T-helper 2 cell treated with Interferon-gamma antibody and Interleukin-4, amounts not matched to agents 100 ng/mL and 5 ng/mL, for 36 hours (primary cell): ENCODE data around the gene PELO. TPM values are rescaled to one million over a fixed set of nuclear protein-coding genes. Genes with fewer than 3 reads are reported as not detected.
"Not testable (repeated sequence)": the region's sequence is repeated elsewhere in the genome, so short reads cannot be mapped to it uniquely, and the experiment has no call there.

Source experiments
- intact Hi-C: fragments of 100-400 bp; cut with micrococcal nuclease; formaldehyde crosslinking; loops from one replicate; pipeline ENCODE4 v1.15.1; 2023
- total RNA-seq: library from RNA; stranded (reverse); gene quantifications from 2 replicates; pipeline ENCODE4 v1.2.3, GENCODE V29; 2022

PELO gene
- total RNA-seq, 1 donor from 2014 or later = 14.3 TPM

DNA sequence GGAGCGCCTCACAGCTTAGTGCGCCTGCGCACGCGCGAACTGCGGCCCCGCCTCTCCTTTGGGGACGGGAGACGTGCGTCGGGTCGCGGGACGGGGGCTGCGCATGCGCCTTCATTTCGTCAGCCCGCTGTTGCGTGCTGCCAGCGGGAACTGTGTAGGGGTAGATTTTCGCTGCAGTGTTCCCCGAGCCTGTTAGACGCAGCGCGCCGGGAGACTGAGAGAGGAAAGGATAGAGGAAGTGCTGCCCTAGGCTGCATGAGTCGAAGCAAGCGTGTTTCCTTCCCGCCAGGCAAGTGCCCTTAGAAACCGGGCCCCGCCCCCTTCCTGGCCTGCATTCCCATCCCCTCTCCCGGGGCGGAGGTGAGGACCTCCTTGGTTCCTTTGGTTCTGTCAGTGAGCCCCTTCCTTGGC, 12.3 kb downstream of the PELO start:
- intact Hi-C loops = loop anchor here (1.0 to 10.0 kb wide), 8 partner anchors 13 to 309 kb away; partner anchors contain the start of genes ITGA1, MOCS2 and PELO

DNA sequence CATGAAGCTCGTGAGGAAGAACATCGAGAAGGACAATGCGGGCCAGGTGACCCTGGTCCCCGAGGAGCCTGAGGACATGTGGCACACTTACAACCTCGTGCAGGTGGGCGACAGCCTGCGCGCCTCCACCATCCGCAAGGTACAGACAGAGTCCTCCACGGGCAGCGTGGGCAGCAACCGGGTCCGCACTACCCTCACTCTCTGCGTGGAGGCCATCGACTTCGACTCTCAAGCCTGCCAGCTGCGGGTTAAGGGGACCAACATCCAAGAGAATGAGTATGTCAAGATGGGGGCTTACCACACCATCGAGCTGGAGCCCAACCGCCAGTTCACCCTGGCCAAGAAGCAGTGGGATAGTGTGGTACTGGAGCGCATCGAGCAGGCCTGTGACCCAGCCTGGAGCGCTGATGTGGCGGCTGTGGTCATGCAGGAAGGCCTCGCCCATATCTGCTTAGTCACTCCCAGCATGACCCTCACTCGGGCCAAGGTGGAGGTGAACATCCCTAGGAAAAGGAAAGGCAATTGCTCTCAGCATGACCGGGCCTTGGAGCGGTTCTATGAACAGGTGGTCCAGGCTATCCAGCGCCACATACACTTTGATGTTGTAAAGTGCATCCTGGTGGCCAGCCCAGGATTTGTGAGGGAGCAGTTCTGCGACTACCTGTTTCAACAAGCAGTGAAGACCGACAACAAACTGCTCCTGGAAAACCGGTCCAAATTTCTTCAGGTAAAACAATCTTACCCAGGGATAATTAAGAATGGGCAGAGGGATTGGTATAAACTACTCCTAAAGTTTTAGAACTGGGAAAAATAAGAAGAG, 12.9 kb downstream of the PELO start:
- intact Hi-C loops = loop anchor here (1.0 to 10.0 kb wide), 6 partner anchors 29 to 308 kb away; partner anchors contain the start of gene MOCS2

DNA sequence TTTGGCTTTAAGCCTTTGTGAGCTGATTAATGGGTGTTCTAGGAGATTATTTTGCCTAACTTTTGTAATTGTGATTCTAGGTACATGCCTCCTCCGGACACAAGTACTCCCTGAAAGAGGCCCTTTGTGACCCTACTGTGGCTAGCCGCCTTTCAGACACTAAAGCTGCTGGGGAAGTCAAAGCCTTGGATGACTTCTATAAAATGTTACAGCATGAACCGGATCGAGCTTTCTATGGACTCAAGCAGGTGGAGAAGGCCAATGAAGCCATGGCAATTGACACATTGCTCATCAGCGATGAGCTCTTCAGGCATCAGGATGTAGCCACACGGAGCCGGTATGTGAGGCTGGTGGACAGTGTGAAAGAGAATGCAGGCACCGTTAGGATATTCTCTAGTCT, 13.6 kb downstream of the PELO start:
- intact Hi-C loops = loop anchor here (2.0 to 10.0 kb wide), 3 partner anchors 53 to 307 kb away; partner anchors contain the start of gene MOCS2

- intact Hi-C loops = loop anchor here (5.0 to 10.0 kb wide), 2 partner anchors 52 to 95 kb away; no protein-coding TSS in a partner anchor
Measured at GRCh38 chr5:52802272-52802973, 14.7 kb downstream of the PELO start.

- intact Hi-C loops = loop anchor here (5.0 to 10.0 kb wide), 2 partner anchors 52 to 96 kb away; no protein-coding TSS in a partner anchor
Measured at GRCh38 chr5:52802974-52803336, 15.2 kb downstream of the PELO start.

DNA sequence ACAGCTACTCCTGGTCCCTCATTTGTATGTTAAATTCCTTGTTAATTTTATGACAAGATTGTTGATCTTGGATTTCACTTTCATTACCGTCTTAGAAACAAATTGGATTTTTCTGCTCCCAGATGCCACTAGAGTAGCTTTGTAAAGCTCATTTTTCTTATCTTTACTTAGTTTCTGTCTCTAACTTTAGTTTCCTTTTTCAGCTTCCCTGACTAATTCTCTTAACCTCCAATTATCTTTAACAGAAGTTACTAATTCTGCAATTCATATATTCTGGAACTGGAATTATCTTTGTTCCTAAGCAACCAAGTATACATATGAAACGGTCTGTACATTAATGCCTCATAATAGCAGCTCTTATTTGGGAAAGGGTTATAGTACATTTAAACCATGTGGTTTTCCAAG, 16.7 kb downstream of the PELO start:
- intact Hi-C loops = loop anchor here (5.0 to 10.0 kb wide), 2 partner anchors 50 to 97 kb away; no protein-coding TSS in a partner anchor

DNA sequence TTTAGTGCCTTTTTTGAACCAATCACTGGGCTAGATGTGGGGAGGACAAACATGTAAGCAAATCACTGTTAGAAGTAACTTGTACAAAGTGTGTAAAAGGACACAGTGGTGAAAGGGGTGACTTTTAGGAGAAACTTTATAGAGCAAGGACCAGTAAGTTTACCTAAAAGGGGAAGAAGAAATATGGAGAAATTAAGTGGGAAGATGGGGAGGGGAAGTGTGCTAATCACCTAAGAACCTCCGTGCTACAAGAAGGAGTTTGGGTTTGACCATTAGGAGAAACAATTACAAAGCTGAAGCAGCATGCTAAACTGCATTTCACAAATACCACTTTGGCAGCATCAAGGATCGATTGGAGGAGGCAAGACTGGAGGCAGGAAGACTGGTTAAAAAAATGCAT, 17.3 kb downstream of the PELO start:
- intact Hi-C loops = loop anchor here (5.0 to 10.0 kb wide), 2 partner anchors 50 to 98 kb away; no protein-coding TSS in a partner anchor

GRCh38 chr5:52805615-52806014, 17.9 kb downstream of the PELO start:
- intact Hi-C loops = loop anchor here (10.0 kb wide), 1 partner anchor 49 kb away; no protein-coding TSS in a partner anchor

GRCh38 chr5:52807037-52807436, 19.3 kb downstream of the PELO start:
- intact Hi-C loops = loop anchor here (10.0 kb wide), 1 partner anchor 48 kb away; no protein-coding TSS in a partner anchor

GRCh38 chr5:52807723-52808122, 20.0 kb downstream of the PELO start:
- intact Hi-C loops = loop anchor here (10.0 kb wide), 1 partner anchor 47 kb away; no protein-coding TSS in a partner anchor

- intact Hi-C loops = loop anchor here (10.0 kb wide), 1 partner anchor 46 kb away; no protein-coding TSS in a partner anchor
Measured at GRCh38 chr5:52808316-52808901, 20.7 kb downstream of the PELO start.

DNA sequence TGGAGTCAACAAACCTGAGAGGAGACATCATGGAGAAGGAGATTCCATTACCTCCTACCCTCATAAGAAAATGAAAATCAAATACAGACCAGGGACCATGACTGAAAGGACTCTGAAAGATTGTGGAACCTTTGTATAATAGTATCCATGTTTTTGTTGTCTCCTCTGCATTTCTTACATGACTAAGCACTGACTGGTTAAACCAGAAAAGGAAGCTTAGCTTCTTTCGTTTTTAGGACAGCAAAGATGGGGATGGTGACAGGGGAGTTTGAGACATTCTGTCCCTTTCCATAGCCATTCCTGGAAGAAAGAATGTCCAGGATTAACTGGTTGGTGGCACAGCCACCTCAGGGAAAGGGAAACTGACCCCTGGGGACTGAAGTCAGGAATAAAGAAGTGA, 22.2 kb downstream of the PELO start:
- intact Hi-C loops = loop anchor here (10.0 kb wide), 1 partner anchor 45 kb away; no protein-coding TSS in a partner anchor

DNA sequence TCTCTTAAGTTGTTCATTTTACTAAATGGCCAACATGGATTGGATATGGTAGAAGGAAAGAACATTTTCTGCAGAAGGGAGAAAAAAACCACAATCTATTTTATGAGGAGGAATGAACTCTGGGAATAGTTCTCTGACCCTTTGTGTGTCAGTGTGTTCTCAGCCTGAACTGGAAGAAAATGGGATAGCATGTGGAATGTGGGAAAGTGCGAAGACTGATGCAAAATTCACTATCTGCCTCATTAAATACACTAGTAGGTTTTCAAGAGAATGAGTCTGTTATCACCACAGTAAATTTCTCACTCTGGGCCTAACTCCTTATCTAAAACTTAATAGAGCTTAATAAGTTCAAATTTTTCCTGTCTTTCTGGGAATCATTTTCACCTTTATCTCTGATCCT, 22.7 kb downstream of the PELO start:
- intact Hi-C loops = no loop called here

- intact Hi-C loops = no loop called here
Measured at GRCh38 chr5:52811067-52811749, 23.5 kb downstream of the PELO start.

- intact Hi-C loops = no loop called here
Measured at GRCh38 chr5:52814352-52815148, 26.8 kb downstream of the PELO start.

DNA sequence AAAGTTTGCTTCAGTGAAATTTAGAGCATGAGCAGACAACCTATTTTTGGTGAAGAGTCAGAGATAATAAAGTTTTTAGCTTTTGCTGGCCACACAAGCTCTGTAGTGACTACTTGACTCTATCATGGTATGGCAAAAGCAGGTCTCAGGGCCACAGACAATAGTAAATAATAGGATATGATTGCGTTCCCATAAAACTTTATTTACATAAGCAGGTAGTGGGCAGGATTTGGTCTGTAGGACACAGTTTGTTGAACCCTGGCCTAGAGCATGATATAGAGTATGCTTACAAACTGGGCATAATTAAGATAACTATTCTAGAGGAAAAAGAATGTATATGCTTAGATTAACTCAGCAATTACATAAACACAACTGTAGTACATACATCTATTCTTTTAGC, 30.1 kb downstream of the PELO start:
- intact Hi-C loops = no loop called here

DNA sequence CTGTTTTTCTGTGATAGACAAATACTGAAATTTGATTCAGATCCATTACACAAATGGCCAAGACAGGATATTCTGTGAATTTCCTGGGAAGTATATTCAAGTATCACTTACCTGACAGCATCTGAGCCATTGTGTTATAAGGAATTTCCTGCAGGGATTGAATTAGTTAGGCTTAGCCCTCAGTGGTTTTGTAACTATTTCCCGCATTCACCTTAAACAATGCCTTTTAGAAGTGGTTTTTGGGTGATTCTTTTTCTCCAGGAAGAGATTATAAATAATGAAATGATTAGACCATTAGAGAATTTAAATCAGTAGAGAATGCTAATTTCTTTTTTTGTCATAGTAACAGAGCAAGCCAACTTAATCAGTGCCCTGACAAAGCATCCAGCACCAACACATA, 30.6 kb downstream of the PELO start:
- intact Hi-C loops = no loop called here

DNA sequence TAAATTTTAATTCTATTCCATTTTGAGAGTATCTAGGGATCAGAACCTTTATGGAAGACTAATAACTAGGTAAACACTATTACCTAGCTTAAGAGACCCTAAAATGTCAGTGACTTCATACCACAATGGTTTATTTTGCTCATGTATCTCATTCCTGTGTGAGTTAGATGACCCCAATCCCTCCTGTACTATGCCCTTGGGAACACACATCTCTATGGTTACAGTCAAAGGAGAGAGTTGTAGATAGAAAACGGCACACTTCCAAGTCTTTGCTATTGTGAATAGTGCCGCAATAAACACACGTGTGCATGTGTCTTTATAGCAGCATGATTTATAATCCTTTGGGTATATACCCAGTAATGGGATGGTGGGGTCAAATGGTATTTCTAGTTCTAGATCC, 31.1 kb downstream of the PELO start:
- intact Hi-C loops = not testable (repeated sequence)

- intact Hi-C loops = no loop called here
Measured at GRCh38 chr5:52821901-52822300, 34.2 kb downstream of the PELO start.

GRCh38 chr5:52822437-52822836, 34.7 kb downstream of the PELO start:
- intact Hi-C loops = no loop called here
